A673 (cell line): ENCODE results near the gene CMTM6.

ENCODE experiments used
- EZH2 ChIP-seq: fragments of 200-600 bp; sonication (generic); IDR thresholded peaks from 2 replicates; pipeline ENCODE4 v1.6.1; 2017; ENCODE audit warnings: borderline replicate concordance, low read depth, mild to moderate bottlenecking, mixed read lengths, antibody characterized with exemption, low read length; ENCODE audit not compliant: poor library complexity, severe bottlenecking
- TF ChIP-seq, protein P1 (sequence below): fragments of 300-800, 200-600 bp; sonication (generic); conservative IDR thresholded peaks from 2 replicates; pipeline ENCODE4 v1.5.1; 2017; ENCODE audit warnings: low read depth, mild to moderate bottlenecking, antibody characterized with exemption, low read length, moderate library complexity, mixed read lengths

DNA sequence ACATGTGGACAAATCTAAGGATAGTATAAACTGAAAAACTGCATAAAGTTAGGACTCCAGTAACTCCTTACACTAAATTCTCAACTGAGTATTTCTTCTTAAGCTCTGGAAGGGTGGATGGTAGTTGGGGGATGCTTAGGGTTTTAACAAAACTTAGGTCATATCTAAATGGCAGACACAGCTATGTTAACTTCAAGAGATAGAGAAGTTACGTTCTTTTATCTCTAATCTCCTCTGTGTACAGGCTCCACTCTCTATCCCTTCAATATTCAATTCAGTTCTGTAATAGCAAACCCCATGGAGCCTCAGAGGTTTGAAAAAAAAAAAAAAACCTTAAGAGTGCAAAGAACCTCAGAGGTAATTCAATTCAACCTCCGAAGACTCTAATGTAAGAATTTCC lies 3.1 kb downstream of the CMTM6 start:
- TF ChIP-seq, protein P1, sequence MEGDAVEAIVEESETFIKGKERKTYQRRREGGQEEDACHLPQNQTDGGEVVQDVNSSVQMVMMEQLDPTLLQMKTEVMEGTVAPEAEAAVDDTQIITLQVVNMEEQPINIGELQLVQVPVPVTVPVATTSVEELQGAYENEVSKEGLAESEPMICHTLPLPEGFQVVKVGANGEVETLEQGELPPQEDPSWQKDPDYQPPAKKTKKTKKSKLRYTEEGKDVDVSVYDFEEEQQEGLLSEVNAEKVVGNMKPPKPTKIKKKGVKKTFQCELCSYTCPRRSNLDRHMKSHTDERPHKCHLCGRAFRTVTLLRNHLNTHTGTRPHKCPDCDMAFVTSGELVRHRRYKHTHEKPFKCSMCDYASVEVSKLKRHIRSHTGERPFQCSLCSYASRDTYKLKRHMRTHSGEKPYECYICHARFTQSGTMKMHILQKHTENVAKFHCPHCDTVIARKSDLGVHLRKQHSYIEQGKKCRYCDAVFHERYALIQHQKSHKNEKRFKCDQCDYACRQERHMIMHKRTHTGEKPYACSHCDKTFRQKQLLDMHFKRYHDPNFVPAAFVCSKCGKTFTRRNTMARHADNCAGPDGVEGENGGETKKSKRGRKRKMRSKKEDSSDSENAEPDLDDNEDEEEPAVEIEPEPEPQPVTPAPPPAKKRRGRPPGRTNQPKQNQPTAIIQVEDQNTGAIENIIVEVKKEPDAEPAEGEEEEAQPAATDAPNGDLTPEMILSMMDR = no peak
- TF ChIP-seq EZH2 = no peak
